ENCODE measurements around the gene COX7A1.
"Not testable (repeated sequence)": the region's sequence is repeated elsewhere in the genome, so short reads cannot be mapped to it uniquely, and the experiment has no call there.

The COX7A1 gene

GRCh38 chr19:36141039-36141927 lies 11.0 kb downstream of the COX7A1 start:
- peak overlapping the region; percentile 88 for H3K4me3 ChIP-seq (ENCODE audit: low read depth, low read length)
- peak; percentile 64 for DNase-seq (ENCODE audit: low read depth)
- in situ Hi-C loops (cut with HindIII; ENCODE audit: low sequenced_read_pairs), result no loop called here
- TF ChIP-seq CTCF (IDR thresholded peaks at IDR 0.05; ENCODE audit: low read depth, low read length, missing control alignments), result no peak

DNA sequence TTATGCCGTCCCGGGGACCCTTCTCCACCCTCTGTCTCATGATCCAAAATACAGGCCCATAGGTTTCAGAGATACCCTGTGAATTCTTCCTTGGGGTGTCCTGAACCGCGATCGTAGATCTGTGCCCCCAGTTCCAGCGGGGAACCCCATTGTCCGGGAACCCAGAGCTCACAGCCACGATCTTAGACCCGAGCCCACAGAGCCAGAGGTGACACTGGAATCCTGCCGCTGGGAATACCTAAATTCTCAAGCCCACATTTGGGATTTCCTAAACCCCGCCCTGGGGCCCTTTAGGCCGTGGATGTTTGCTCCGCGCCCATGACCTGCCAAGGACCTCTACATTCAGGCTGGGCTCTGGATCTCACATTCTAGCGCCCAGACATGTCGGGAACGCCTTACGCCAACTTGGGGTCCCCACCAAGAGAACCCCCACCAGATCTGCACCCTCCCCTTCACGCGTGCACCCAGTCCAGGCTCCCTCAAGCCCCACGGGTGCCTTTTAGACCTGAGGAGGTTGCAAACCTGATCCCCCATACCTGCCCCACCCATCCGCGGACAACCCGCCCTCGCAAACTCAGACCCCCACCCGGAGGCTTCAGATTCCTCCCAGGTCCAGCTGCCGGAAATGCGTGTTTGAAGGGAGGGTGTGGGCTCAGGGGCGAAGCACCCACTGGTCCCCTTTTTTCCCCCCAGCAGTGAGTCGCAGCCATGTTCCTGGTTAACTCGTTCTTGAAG lies 11.8 kb downstream of the COX7A1 start:
- TF ChIP-seq CTCF (IDR thresholded peaks at IDR 0.05; ENCODE audit: low read depth, low read length, missing control alignments), result no peak
- no peak for DNase-seq (ENCODE audit: low read depth)
- in situ Hi-C loops (cut with HindIII; ENCODE audit: low sequenced_read_pairs), result no loop called here
- H3K4me3 ChIP-seq (ENCODE audit: low read depth, low read length), result peak overlapping the region; percentile 88

DNA sequence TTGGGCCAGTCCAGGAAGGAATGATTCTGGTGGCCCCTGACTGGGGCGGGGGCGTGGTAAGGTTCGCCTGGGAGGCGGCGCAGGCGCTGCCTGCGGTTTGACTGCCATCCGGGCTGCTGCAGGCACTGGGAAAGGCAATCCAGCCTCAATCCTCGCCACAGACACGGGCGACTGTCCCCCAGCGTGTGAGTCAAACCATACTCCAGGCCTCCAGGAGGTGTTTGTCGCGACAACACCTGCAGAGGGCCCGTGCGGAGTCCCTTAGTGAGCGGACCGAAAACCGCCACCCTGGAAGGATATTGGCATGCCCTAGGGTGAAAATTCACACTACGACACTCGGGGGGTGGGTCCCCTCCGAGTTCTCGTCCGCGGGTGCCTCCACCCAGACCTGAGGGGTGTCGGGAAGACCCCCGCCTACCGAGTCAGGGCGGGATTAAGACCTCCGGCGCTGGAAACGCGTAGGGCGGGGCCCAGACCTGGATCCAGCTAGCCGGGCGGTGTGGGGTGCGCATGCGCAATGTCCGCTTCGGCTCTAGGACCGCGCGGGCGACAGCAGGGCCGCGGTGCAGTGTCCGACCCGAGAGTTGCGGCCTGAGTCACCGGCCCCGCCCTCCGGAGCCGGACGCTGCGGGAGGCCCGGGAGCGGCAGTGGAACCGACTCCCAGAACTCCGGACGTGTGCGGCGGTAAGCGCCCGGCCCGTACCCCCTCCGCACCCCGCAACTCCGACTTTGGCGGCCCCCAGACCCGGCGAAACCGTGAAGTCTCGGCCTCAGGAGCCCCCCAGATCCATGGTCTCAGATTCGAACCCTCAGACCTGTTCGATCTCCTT lies 12.6 kb downstream of the COX7A1 start, which contains the start of gene CAPNS1:
CAPNS1 (plus strand) TSS at position 594 of the 831 bp plus-strand sequence. CDS start 946 bp downstream, outside the sequence.
- TF ChIP-seq CTCF (IDR thresholded peaks at IDR 0.05; ENCODE audit: low read depth, low read length, missing control alignments), result no peak
- in situ Hi-C loops (cut with HindIII; ENCODE audit: low sequenced_read_pairs), result no loop called here
- peak within 1 kb of the TSS; percentile 88 for H3K4me3 ChIP-seq (ENCODE audit: low read depth, low read length)
- peak; percentile 92 for DNase-seq (ENCODE audit: low read depth)

DNA sequence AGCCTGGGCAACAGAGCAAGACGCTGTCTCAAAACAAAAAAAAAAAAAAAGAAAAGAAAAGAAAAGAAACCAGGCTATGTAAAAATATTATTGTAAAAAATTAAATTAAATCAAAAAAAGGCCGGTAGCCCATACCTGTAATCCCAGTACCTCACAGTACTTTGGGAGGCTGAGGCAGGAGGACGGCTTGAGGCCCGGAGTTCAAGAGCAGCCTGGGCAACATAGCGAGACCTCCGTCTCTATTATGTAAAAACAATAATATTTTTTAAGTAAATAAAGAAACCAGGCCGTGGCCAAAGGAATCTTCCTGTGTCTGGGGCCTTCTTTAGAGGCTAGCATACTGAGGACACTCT lies 13.2 kb downstream of the COX7A1 start:
- peak overlapping the region; percentile 88 for H3K4me3 ChIP-seq (ENCODE audit: low read depth, low read length)
- no peak for TF ChIP-seq CTCF (IDR thresholded peaks at IDR 0.05; ENCODE audit: low read depth, low read length, missing control alignments)

DNA sequence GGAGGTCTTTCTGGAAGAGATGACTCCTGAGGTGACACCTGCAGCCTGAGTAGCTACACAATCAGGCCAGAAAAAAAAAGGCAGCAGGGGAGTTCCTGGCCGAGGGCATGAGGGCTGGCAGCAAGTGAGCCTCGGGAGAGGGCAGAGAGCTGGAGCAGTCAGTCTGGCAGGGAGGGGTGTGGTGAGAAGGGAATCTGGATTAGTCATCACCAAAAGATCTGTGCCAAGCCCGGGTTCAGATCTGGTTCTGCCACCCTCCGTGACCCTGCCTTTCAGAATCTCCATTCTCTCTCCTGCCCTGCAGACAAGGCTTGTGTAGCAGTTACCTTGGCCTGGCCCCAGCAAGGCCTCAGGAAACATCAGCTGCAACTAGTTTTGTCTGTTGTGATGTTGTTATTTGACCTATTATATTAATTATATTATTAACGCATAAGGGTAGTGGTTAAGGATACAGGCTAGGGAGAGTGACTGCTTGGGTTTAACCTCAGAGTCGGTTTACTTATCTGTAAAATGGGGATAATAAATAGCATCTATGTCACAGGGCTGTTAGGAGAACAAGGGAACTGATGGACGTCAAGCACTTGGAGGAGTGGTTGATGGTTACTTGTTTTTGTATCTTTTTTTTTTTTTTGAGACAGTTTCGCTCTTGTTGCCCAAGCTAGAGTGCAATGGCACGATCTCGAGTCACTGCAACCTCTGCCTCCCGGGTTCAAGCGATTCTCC lies 15.1 kb downstream of the COX7A1 start:
- no peak for DNase-seq (ENCODE audit: low read depth)
- in situ Hi-C loops (cut with HindIII; ENCODE audit: low sequenced_read_pairs), result no loop called here
- H3K4me3 ChIP-seq (ENCODE audit: low read depth, low read length), result no peak overlapping the region
- TF ChIP-seq CTCF (IDR thresholded peaks at IDR 0.05; ENCODE audit: low read depth, low read length, missing control alignments), result no peak

More for the DNA sequence above, 13.2 kb downstream of the COX7A1 start:
- DNase-seq (ENCODE audit: low read depth), result no peak
- in situ Hi-C loops (cut with HindIII; ENCODE audit: low sequenced_read_pairs), result no loop called here

GRCh38 chr19:36134867-36135266 lies 17.4 kb downstream of the COX7A1 start:
- in situ Hi-C loops (cut with HindIII; ENCODE audit: low sequenced_read_pairs); DNase-seq (ENCODE audit: low read depth); H3K4me3 ChIP-seq (ENCODE audit: low read depth, low read length): not testable (repeated sequence)

DNA sequence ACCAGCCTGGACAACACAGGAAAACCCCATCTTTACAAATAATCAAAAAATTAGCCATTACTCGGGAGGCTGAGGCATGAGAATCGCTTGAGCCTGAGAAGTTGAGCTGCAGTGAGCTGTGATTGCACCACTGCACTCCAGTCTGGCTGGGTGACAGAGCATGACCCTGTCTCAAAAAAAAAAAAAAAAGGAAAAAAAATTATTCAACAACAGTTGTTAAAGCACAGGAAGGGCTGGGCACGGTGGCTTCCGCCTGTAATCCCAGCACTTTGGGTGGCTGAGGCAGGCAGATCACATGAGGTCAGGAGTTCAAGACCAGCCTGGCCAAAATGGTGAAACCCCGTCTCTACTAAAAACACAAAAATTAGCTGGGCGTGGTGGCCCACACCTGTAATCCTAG lies 21.0 kb downstream of the COX7A1 start:
- DNase-seq (ENCODE audit: low read depth); in situ Hi-C loops (cut with HindIII; ENCODE audit: low sequenced_read_pairs); H3K4me3 ChIP-seq (ENCODE audit: low read depth, low read length): not testable (repeated sequence)

All from astrocyte of the cerebellum (primary cell).